Activated T-cell treated with anti-CD3 and anti-CD28 coated beads for 1 hour (primary cell): Measurements from ENCODE around the gene MDM2.
"Not testable (repeated sequence)": the region's sequence is repeated elsewhere in the genome, so short reads cannot be mapped to it uniquely, and the experiment has no call there.

Source experiments
- DNase-seq: peaks from one replicate; pipeline ENCODE4 v3.0.0-alpha.2; 2020; ENCODE audit warnings: low read depth

The MDM2 gene

GRCh38 chr12:68853396-68854077, 45.6 kb downstream of the MDM2 start:
- DNase-seq, result no peak

- DNase-seq, result no peak
Observed at GRCh38 chr12:68854078-68854468, 46.1 kb downstream of the MDM2 start.

DNA sequence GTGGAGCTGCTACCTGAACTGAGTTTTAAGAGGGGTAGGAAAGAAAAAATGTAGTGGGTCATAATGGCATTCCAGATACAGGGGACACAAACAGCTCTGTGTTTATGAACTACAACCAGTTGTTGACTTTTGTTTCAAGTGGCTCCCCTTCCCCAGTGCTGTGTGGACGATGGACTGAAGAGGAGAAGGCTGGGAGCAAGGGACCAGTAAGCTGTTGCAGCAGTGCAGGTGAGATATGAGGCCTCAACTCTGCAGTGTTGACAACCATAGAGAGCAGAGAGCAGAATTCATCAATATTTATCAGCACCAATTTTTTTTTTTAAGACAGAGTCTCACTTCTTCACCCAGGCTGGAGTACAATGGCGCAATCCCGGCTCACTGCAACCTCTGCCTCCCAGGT, 46.6 kb downstream of the MDM2 start:
- DNase-seq, result no peak

GRCh38 chr12:68855111-68855510, 47.1 kb downstream of the MDM2 start:
- no peak for DNase-seq

GRCh38 chr12:68855771-68856170, 47.8 kb downstream of the MDM2 start:
- no peak for DNase-seq

DNA sequence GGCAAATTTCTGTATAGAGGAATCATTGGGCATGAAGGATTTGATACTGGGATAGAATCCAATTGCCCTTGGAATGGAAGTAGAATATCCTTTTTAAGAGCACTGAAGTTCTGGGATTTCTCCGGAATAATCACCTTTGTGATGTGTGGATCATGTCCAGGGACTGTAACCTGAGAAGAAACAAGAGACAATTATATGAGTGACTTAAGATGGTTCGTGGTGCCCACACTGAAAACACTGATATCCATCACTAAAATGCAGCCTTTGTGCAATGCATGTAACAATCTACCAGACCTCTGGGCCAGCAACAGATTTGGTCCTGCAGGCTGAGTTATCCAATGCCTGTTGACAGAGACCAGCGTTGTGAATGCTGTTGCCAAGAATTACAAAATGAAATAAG, 48.5 kb downstream of the MDM2 start:
- no peak for DNase-seq

DNA sequence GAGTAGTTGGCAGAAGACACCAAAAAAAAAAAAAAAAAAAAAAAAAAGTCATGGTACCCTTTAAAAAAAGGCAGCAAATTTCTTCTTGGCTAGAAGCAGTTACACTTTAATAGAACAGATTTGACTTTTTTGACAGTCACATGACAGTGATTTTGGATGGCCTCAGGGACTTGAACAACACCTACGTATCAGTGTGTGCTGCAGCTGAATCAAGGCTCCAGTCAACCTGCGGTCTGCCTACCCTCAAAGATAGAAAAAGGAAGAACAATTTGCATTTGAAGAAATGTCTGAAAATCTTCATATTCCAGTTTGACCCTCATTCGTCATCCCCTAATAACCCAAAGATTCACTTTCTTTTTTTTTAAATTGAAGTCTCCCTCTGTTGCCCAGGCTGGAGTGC, 53.9 kb downstream of the MDM2 start:
- DNase-seq, result no peak

- DNase-seq, result no peak
Observed at GRCh38 chr12:68863109-68863770, 55.3 kb downstream of the MDM2 start.

GRCh38 chr12:68863886-68864454, 56.0 kb downstream of the MDM2 start:
- not testable (repeated sequence) for DNase-seq

GRCh38 chr12:68864604-68865003, 56.6 kb downstream of the MDM2 start:
- DNase-seq, result no peak

DNA sequence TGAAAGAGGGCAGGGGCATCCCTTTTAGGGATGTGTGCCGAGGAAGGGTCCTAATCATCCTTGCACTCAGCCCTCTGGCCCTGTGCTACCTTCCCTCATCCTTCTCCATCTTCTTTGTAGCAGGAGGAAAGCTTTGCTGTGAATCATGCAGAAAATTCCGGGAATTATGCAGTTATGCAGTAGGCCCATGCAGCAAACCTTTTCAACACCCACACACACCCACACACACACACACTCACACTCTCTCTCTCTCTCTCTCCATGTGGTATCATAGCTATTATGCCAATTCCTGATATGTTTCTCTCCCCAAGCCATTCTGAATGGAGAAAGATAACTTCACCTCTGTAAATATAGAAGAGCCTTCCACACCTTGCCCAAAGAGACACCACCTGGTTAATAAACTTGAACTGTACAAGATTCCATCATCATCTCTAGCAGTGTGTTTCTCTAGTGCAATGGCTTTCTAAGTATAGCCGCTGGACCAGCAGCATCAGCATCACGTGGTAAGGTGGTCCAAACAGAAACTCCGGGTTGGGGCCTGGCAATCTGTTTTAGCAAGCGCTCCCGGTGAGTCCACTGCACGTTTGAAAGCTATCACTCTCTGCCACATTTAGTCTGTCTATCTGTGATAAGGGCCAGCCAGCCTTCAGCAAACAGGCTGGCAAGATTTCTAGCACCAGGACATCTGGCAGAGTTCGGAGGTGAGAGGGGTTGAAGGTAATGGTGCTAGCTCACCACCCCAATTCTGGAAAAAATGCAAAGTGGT, 57.6 kb downstream of the MDM2 start:
- DNase-seq, result no peak

GRCh38 chr12:68866950-68867349, 59.0 kb downstream of the MDM2 start:
- DNase-seq, result no peak

- DNase-seq, result no peak
Observed at GRCh38 chr12:68867606-68868005, 59.6 kb downstream of the MDM2 start.

- no peak for DNase-seq
Observed at GRCh38 chr12:68868043-68868790, 60.2 kb downstream of the MDM2 start.

- DNase-seq, result no peak
Observed at GRCh38 chr12:68870011-68870410, 62.0 kb downstream of the MDM2 start.

DNA sequence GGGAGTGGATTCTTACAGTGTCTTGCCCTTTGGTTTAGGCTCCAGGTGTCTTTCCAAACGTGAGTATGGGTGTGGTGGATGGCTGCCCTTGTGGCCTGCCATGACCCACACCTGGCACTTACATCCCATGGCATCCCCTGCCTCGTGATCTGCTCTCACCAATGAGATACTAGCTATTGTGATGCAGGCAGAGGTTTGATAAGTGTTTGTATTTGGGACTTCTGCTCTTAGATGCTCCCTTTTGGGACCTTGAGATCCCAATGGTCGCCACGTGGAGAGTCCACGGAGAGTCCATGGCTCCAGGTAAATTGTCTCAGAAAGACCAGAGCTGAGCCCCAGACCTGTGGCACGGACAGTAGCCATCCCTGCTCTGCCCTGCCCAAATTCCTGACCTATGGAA, 62.5 kb downstream of the MDM2 start:
- no peak for DNase-seq

GRCh38 chr12:68871396-68871795, 63.4 kb downstream of the MDM2 start:
- DNase-seq, result no peak

- no peak for DNase-seq
Observed at GRCh38 chr12:68871921-68872320, 63.9 kb downstream of the MDM2 start.

DNA sequence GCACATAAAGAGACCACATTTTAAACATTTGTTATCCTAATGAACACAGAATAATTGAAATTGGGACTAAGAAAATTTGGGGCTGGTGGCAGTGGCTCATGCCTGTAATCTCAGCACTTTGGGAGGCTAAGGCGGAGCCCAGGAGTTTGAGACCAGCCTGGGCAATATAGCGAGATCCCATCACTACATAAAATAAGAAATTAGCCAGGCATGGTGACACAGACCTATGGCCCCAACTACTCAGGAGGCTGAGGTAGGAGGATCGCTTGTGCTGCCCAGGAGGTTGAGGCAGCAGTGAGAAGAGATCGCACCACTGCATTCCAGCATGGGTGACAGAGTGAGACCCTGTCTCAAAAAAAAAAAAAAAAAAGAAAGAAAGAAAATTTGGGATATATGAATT, 65.3 kb downstream of the MDM2 start:
- DNase-seq, result no peak

DNA sequence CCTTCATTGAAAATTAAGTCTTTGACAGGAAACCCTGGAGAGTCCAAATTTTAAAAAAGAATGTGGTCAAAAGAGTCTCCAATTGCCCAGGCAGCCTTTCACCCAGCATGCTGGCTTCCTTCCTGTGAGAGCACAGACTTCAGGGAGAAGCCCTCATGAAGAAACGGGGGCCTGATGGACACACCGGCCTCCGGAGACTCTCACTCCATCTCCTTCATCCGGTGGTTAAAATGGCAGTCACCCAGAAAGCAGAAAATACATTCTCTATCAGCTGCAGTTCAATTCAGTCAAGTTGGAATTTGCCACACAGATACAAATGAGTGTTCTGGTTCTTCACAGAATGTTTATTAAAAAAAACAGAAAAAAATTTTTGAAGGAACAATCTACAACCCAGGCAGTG, 68.5 kb downstream of the MDM2 start:
- DNase-seq, result no peak

GRCh38 chr12:68877583-68877982, 69.6 kb downstream of the MDM2 start:
- DNase-seq, result no peak

- no peak for DNase-seq
Observed at GRCh38 chr12:68878283-68878682, 70.3 kb downstream of the MDM2 start.
